ENCODE results near the gene TASP1.

DNA sequence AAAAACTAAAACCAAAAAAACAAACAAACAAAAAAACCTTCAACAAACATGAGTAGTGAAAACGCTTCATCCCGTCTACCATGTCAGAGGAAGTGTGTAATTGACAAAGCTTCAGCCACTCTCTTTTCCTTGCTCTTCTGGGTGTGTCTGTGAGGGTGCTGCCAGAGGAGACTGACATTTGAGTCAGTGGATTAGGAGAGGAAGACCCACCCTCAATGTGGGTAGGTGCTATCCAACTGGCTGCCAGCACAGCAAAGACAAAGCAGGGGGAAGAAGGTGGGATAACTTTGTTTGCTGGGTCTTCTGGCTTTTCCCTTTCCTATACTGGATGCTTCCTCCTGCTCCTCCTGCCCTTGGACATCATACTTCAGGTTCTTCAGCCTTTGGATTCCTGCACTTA, 145.6 kb downstream of the TASP1 start:
- TF ChIP-seq, protein P1, sequence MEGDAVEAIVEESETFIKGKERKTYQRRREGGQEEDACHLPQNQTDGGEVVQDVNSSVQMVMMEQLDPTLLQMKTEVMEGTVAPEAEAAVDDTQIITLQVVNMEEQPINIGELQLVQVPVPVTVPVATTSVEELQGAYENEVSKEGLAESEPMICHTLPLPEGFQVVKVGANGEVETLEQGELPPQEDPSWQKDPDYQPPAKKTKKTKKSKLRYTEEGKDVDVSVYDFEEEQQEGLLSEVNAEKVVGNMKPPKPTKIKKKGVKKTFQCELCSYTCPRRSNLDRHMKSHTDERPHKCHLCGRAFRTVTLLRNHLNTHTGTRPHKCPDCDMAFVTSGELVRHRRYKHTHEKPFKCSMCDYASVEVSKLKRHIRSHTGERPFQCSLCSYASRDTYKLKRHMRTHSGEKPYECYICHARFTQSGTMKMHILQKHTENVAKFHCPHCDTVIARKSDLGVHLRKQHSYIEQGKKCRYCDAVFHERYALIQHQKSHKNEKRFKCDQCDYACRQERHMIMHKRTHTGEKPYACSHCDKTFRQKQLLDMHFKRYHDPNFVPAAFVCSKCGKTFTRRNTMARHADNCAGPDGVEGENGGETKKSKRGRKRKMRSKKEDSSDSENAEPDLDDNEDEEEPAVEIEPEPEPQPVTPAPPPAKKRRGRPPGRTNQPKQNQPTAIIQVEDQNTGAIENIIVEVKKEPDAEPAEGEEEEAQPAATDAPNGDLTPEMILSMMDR (IDR thresholded peaks at IDR 0.05; ENCODE audit: low read depth, low read length) = no peak
- no peak for TF ChIP-seq EZH2phosphoT487 (IDR thresholded peaks at IDR 0.05; ENCODE audit: low read depth)

Data from OCI-LY3 (cell line).